ENCODE data around the gene ABCD4.

The ABCD4 gene

GRCh38 chr14:74296037-74296467 lies 6.7 kb downstream of the ABCD4 start:
- TF ChIP-seq ZFP3 (CRISPR knock-in tag; IDR thresholded peaks at IDR 0.05) (no peak), ZNF8 (CRISPR knock-in tag; IDR thresholded peaks at IDR 0.05) (no peak), ESRRG (CRISPR knock-in tag; IDR thresholded peaks at IDR 0.05) (no peak), ARNTL (CRISPR knock-in tag; IDR thresholded peaks at IDR 0.05; ENCODE audit: borderline replicate concordance, low read depth) (no peak), OSR1 (CRISPR knock-in tag; IDR thresholded peaks at IDR 0.05) (no peak), SNAI2 (CRISPR knock-in tag; IDR thresholded peaks at IDR 0.05) (no peak), ISL1 (CRISPR knock-in tag; IDR thresholded peaks at IDR 0.05) (no peak), PPARA (CRISPR knock-in tag; IDR thresholded peaks at IDR 0.05; ENCODE audit: borderline replicate concordance) (no peak), ZNF565 (CRISPR knock-in tag; conservative IDR thresholded peaks at IDR 0.05; ENCODE audit: low read depth) (no peak), BACH2 (CRISPR knock-in tag; IDR thresholded peaks at IDR 0.05; ENCODE audit: borderline replicate concordance) (no peak), ZNF70 (CRISPR knock-in tag; IDR thresholded peaks at IDR 0.05) (no peak), CSDC2 (CRISPR knock-in tag; IDR thresholded peaks at IDR 0.05) (no peak), RARB (CRISPR knock-in tag; IDR thresholded peaks at IDR 0.05) (no peak), ZC3H10 (CRISPR knock-in tag; IDR thresholded peaks at IDR 0.05) (no peak), ZFP30 (CRISPR knock-in tag; IDR thresholded peaks at IDR 0.05) (no peak), CSRNP3 (CRISPR knock-in tag; IDR thresholded peaks at IDR 0.05) (no peak)
- TF ChIP-seq, protein P1, sequence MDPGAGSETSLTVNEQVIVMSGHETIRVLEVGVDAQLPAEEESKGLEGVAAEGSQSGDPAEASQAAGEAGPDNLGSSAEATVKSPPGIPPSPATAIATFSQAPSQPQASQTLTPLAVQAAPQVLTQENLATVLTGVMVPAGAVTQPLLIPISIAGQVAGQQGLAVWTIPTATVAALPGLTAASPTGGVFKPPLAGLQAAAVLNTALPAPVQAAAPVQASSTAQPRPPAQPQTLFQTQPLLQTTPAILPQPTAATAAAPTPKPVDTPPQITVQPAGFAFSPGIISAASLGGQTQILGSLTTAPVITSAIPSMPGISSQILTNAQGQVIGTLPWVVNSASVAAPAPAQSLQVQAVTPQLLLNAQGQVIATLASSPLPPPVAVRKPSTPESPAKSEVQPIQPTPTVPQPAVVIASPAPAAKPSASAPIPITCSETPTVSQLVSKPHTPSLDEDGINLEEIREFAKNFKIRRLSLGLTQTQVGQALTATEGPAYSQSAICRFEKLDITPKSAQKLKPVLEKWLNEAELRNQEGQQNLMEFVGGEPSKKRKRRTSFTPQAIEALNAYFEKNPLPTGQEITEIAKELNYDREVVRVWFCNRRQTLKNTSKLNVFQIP (CRISPR knock-in tag; IDR thresholded peaks at IDR 0.05; ENCODE audit: borderline replicate concordance, low read depth) = no peak
- TF ChIP-seq, protein P2, sequence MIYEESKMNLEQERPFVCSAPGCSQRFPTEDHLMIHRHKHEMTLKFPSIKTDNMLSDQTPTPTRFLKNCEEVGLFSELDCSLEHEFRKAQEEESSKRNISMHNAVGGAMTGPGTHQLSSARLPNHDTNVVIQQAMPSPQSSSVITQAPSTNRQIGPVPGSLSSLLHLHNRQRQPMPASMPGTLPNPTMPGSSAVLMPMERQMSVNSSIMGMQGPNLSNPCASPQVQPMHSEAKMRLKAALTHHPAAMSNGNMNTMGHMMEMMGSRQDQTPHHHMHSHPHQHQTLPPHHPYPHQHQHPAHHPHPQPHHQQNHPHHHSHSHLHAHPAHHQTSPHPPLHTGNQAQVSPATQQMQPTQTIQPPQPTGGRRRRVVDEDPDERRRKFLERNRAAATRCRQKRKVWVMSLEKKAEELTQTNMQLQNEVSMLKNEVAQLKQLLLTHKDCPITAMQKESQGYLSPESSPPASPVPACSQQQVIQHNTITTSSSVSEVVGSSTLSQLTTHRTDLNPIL (CRISPR knock-in tag; IDR thresholded peaks at IDR 0.05; ENCODE audit: low read depth) = no peak
- TF ChIP-seq, protein P3, sequence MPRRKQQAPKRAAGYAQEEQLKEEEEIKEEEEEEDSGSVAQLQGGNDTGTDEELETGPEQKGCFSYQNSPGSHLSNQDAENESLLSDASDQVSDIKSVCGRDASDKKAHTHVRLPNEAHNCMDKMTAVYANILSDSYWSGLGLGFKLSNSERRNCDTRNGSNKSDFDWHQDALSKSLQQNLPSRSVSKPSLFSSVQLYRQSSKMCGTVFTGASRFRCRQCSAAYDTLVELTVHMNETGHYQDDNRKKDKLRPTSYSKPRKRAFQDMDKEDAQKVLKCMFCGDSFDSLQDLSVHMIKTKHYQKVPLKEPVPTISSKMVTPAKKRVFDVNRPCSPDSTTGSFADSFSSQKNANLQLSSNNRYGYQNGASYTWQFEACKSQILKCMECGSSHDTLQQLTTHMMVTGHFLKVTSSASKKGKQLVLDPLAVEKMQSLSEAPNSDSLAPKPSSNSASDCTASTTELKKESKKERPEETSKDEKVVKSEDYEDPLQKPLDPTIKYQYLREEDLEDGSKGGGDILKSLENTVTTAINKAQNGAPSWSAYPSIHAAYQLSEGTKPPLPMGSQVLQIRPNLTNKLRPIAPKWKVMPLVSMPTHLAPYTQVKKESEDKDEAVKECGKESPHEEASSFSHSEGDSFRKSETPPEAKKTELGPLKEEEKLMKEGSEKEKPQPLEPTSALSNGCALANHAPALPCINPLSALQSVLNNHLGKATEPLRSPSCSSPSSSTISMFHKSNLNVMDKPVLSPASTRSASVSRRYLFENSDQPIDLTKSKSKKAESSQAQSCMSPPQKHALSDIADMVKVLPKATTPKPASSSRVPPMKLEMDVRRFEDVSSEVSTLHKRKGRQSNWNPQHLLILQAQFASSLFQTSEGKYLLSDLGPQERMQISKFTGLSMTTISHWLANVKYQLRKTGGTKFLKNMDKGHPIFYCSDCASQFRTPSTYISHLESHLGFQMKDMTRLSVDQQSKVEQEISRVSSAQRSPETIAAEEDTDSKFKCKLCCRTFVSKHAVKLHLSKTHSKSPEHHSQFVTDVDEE (CRISPR knock-in tag; IDR thresholded peaks at IDR 0.05) = no peak

DNA sequence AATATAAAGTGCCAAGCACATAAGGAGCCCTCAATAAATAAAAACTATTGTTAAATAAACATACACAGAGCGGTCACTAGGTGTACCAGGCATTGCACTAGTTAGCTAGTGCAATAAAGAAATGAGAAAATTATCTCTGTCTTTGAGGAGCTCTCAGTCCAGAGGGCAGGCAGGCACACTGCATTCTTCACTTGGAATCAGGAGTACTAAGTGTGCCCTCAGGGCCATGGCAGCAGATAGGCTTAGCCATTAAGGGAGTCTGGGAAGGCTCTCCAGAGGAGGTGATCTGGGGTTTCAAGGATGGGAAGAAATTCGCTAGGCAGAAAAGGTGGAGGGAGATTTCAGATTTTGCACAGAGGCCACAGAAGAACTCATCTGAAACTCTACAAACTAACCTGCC lies 9.1 kb downstream of the ABCD4 start:
- no peak for ATAC-seq
- TF ChIP-seq, protein P3 (CRISPR knock-in tag; IDR thresholded peaks at IDR 0.05) = no peak
- TF ChIP-seq TOX (CRISPR knock-in tag; IDR thresholded peaks at IDR 0.05; ENCODE audit: borderline replicate concordance) (no peak), ZFP30 (CRISPR knock-in tag; IDR thresholded peaks at IDR 0.05) (no peak), OSR1 (CRISPR knock-in tag; IDR thresholded peaks at IDR 0.05) (no peak), ZFP3 (CRISPR knock-in tag; IDR thresholded peaks at IDR 0.05) (no peak), ZC3H10 (CRISPR knock-in tag; IDR thresholded peaks at IDR 0.05) (no peak)

More at GRCh38 chr14:74296037-74296467, 6.7 kb downstream of the ABCD4 start:
- no peak for ATAC-seq

- no peak for TF ChIP-seq BACH2 (CRISPR knock-in tag; IDR thresholded peaks at IDR 0.05; ENCODE audit: borderline replicate concordance)
- TF ChIP-seq, protein P3 (CRISPR knock-in tag; IDR thresholded peaks at IDR 0.05) = no peak
- TF ChIP-seq ZFP3 (CRISPR knock-in tag; IDR thresholded peaks at IDR 0.05) = no peak
- no peak for TF ChIP-seq ZNF8 (CRISPR knock-in tag; IDR thresholded peaks at IDR 0.05)
- TF ChIP-seq CSRNP3 (CRISPR knock-in tag; IDR thresholded peaks at IDR 0.05) = no peak
These were observed 10.7 kb downstream of the ABCD4 start for GRCh38 chr14:74292061-74292460.

More at GRCh38 chr14:74292061-74292460, 10.7 kb downstream of the ABCD4 start:
- no peak for ATAC-seq

Measured in SK-N-SH treated with all-trans-retinoic acid at 6 μM for 48 hours (cell line).